Activated B cell treated with CpG ODN at 0.5 μM for 24 hours (primary cell): ENCODE data around the gene PLA2G10. TPM values are rescaled to one million over a fixed set of nuclear protein-coding genes. Genes with fewer than 3 reads are reported as not detected.
A peak's percentile ranks its signal among the peaks of the same experiment; 100 is the strongest.

Experiments
- ATAC-seq: fragments of 200-7000 bp; cut with Tn5 transposase; one replicate; pipeline ENCODE4 v1.10.0; 2021; ENCODE audit warnings: low read depth, mild to moderate bottlenecking, moderate library complexity
- CTCF ChIA-PET: fragments of 350-600 bp; sonication (Branson Sonifier 250); formaldehyde crosslinking; loops from one replicate; lab custom pipeline; 2021; ENCODE audit warnings: antibody characterized with exemption; lab: Charles Lee
- POLR2A ChIA-PET: fragments of 350-600 bp; sonication (Branson Sonifier 250); formaldehyde crosslinking; loops from one replicate; lab custom pipeline; 2021; ENCODE audit warnings: antibody characterized with exemption; lab: Charles Lee
- DNase-seq: peaks from one replicate; pipeline ENCODE4 v3.0.0; 2022
- H3K27ac Mint-ChIP-seq: one replicate; pipeline ENCODE4 v1.8.0; 2020; ENCODE audit warnings: mixed read lengths
- H3K27me3 Mint-ChIP-seq: one replicate; pipeline ENCODE4 v1.8.0; 2021; ENCODE audit warnings: mixed read lengths
- H3K36me3 Mint-ChIP-seq: one replicate; pipeline ENCODE4 v1.8.0; 2021; ENCODE audit warnings: low read depth, mixed read lengths
- H3K4me1 Mint-ChIP-seq: one replicate; pipeline ENCODE4 v1.8.0; 2021; ENCODE audit warnings: mixed read lengths
- H3K4me3 Mint-ChIP-seq: one replicate; pipeline ENCODE4 v1.8.0; 2020; ENCODE audit warnings: mild to moderate bottlenecking, mixed read lengths
- H3K9me3 Mint-ChIP-seq: one replicate; pipeline ENCODE4 v1.8.0; 2020; ENCODE audit warnings: mixed read lengths
- intact Hi-C: fragments of 100-400 bp; cut with micrococcal nuclease; formaldehyde crosslinking; loops from one replicate; pipeline ENCODE4 v1.15.1; 2024
- total RNA-seq: library from RNA; stranded (reverse); gene quantifications from 2 replicates; pipeline ENCODE4 v1.2.3, GENCODE V29; 2022
- TF ChIP-seq, protein P1 (sequence below): fragments of 200-600 bp; IDR thresholded peaks from one replicate; pipeline ENCODE4 v1.8.0; 2022; ENCODE audit warnings: antibody characterized with exemption, mild to moderate bottlenecking

The PLA2G10 gene
- total RNA-seq, 1 donor from 2014 or later, result not detected

DNA sequence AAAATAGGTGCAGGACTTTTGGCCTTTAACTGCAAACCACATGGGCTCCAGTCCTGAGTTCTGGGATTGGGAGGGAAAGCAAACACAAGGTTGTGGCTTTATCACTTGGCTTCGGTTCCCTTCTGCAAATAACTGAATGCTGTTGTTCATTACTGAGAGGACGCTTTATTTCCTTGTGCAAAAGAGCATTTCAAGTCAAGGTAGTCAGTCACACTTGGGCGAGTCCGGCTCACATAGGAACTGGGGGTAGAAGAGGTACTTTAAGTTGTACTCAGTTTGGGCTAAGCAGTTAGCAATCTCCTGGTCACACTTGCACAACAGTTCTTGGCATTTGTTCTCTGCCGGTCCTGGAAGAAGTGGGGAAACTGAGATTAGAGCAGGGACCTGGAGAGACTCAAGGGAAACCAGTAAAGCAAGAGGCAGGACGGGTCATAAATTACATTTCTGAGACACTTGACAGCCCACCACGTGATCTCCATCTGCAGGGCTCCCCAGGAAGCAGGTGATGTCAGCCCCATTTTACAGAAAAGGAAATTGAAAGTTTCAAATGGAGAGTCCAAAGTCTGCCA lies 21.6 kb downstream of the PLA2G10 start:
- intact Hi-C loops, result no loop called here
- ATAC-seq (peak; percentile 73), DNase-seq (no peak)
- peaks cover 18% of the 10 kb centered on the region for H3K4me1 Mint-ChIP-seq
- peaks cover 23% of the 10 kb centered on the region for H3K36me3 Mint-ChIP-seq
- no peaks in the 10 kb centered on the region for H3K9me3 Mint-ChIP-seq
- H3K27me3 Mint-ChIP-seq, result no peaks in the 10 kb centered on the region
- peak overlapping the region; percentile 56 for H3K4me3 Mint-ChIP-seq
- ChIA-PET CTCF (no interaction called here), POLR2A (no interaction called here)
- peak overlapping the region; percentile 59 for H3K27ac Mint-ChIP-seq
- TF ChIP-seq, protein P1, sequence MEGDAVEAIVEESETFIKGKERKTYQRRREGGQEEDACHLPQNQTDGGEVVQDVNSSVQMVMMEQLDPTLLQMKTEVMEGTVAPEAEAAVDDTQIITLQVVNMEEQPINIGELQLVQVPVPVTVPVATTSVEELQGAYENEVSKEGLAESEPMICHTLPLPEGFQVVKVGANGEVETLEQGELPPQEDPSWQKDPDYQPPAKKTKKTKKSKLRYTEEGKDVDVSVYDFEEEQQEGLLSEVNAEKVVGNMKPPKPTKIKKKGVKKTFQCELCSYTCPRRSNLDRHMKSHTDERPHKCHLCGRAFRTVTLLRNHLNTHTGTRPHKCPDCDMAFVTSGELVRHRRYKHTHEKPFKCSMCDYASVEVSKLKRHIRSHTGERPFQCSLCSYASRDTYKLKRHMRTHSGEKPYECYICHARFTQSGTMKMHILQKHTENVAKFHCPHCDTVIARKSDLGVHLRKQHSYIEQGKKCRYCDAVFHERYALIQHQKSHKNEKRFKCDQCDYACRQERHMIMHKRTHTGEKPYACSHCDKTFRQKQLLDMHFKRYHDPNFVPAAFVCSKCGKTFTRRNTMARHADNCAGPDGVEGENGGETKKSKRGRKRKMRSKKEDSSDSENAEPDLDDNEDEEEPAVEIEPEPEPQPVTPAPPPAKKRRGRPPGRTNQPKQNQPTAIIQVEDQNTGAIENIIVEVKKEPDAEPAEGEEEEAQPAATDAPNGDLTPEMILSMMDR, result no peak

DNA sequence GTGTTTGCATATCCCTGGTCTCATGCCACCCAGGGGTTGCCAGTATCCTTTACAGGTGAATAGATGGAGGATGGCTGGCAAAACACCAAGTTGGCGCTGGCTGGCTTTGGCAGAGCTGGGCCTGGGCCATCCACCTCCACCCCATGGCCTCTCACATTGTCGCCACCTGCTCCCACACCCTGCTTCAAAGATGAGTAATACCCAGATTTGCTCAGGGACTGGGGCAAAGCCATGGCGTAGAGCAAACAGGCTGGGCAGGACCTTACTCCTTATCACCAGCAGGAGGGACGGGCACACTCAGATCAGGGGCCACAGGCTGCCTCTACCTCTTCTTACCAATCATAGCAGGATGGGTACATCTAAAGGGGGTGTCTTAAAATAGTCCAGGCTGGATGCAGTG lies 24.3 kb downstream of the PLA2G10 start:
- H3K9me3 Mint-ChIP-seq, result no peaks in the 10 kb centered on the region
- peaks cover 49% of the 10 kb centered on the region for H3K36me3 Mint-ChIP-seq
- DNase-seq (no peak), ATAC-seq (no peak)
- no peaks in the 10 kb centered on the region for H3K27me3 Mint-ChIP-seq
- ChIA-PET POLR2A (no interaction called here), CTCF (no interaction called here)
- intact Hi-C loops, result no loop called here
- no peak overlapping the region for H3K4me3 Mint-ChIP-seq
- peaks cover 18% of the 10 kb centered on the region for H3K4me1 Mint-ChIP-seq
- TF ChIP-seq, protein P1, result no peak
- H3K27ac Mint-ChIP-seq, result no peak overlapping the region

DNA sequence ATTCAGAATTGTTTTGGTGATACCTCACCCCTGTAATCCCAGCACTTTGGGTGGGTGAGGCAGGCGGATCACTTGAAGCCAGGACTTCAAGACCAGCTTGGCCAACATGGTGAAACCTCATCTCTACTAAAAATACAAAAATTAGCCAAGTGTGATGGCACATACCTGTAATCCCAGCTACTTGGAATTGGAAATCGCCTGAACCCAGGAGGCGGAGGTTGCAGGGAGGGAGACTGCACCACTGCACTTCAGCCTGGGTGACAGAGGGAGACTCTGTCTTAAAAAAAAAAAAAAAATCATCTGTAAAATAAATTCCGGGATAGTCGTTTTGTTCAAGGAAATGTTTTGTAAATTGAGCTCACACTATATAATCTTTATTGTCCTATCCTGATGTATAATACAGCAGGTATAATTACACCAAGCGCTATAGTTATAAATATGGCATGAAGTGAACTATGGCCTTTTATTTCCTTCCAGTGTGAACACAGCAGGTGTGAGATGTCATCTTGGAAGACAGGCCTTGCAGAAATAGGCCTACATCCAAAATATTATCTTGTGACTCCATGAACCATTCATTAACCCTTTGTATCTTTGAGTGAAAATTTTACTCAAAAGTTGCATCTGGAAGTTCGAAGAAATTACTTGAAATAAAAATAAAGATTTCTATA lies 25.4 kb downstream of the PLA2G10 start:
- H3K4me1 Mint-ChIP-seq, result peaks cover 17% of the 10 kb centered on the region
- no peak for ATAC-seq
- TF ChIP-seq, protein P1, result no peak
- H3K36me3 Mint-ChIP-seq, result peaks cover 60% of the 10 kb centered on the region
- DNase-seq, result no peak
- no peak overlapping the region for H3K4me3 Mint-ChIP-seq
- no peaks in the 10 kb centered on the region for H3K27me3 Mint-ChIP-seq
- H3K27ac Mint-ChIP-seq, result no peak overlapping the region
- no peaks in the 10 kb centered on the region for H3K9me3 Mint-ChIP-seq
- ChIA-PET POLR2A (interaction anchor here (0.6 kb wide), 1 partner anchor 13 kb away, joined by 3 read pairs; no protein-coding TSS in a partner anchor), CTCF (no interaction called here)
- intact Hi-C loops, result no loop called here

DNA sequence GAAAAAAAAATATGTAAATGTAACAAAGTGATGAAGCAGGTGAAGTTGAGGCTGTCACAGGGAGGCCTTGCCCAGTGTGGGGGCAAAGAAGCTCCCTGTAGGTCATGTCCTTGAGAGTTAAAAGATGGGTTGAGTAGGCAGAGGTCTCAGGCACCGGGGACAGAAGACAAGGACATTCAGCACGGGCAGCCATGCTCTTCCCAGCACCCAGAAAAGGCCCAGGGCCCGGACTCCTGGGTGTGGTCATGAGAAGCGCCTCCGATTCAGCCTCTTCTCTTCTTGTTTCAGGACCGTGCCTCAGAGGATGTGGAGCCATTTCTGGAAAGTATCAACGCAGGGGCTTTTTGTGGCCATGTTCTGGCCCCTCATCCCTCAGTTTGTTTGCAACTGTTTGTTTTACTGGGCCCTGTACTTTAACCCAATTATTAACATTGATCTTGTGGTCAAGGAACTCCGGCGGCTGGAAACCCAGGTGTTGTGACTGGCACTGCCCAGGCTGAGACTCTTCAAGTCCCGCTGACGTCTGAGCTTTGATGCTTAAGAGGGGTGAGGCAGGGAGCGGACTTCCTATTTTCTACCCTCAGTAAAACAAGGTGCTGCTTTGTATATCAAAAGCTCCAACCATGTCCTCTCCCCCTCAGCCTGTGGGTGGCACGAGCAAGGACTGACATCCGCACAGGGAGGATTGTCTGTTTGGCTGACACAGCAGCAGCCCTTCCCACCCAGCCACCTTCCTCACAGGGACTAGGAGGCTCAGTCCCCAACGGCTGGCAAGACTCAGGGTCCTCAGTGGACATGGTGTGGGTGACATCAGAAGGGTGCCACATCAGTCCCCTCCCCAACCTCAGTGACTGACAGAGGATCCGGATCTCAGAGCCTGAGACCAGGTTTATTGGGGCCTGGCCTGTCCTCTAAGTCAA lies 26.5 kb downstream of the PLA2G10 start:
- peaks cover 69% of the 10 kb centered on the region for H3K36me3 Mint-ChIP-seq

More for the DNA sequence above, 26.5 kb downstream of the PLA2G10 start:
- DNase-seq (no peak), ATAC-seq (no peak)
- Mint-ChIP-seq H3K27ac (no peak overlapping the region), H3K4me1 (peaks cover 12% of the 10 kb centered on the region), H3K4me3 (no peak overlapping the region), H3K27me3 (no peaks in the 10 kb centered on the region), H3K9me3 (no peaks in the 10 kb centered on the region)
- intact Hi-C loops, result no loop called here
- TF ChIP-seq, protein P1, result no peak
- ChIA-PET CTCF (no interaction called here), POLR2A (no interaction called here)
